Measurements from ENCODE around the gene POLN. TPM values are rescaled to one million over a fixed set of nuclear protein-coding genes. Genes with fewer than 3 reads are reported as not detected.

POLN gene
- total RNA-seq, 1 donor: 4.9 TPM

GRCh38 chr4:2262145-2262943 lies 20.4 kb upstream of the POLN start:
- peak; percentile 99 for DNase-seq (ENCODE audit: low read depth)
- TF ChIP-seq, protein P1, sequence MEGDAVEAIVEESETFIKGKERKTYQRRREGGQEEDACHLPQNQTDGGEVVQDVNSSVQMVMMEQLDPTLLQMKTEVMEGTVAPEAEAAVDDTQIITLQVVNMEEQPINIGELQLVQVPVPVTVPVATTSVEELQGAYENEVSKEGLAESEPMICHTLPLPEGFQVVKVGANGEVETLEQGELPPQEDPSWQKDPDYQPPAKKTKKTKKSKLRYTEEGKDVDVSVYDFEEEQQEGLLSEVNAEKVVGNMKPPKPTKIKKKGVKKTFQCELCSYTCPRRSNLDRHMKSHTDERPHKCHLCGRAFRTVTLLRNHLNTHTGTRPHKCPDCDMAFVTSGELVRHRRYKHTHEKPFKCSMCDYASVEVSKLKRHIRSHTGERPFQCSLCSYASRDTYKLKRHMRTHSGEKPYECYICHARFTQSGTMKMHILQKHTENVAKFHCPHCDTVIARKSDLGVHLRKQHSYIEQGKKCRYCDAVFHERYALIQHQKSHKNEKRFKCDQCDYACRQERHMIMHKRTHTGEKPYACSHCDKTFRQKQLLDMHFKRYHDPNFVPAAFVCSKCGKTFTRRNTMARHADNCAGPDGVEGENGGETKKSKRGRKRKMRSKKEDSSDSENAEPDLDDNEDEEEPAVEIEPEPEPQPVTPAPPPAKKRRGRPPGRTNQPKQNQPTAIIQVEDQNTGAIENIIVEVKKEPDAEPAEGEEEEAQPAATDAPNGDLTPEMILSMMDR (IDR thresholded peaks at IDR 0.05; ENCODE audit: insufficient read depth, low read length): no peak
- peak overlapping the region; percentile 70 for H3K4me3 ChIP-seq (ENCODE audit: low read depth, low read length)

DNA sequence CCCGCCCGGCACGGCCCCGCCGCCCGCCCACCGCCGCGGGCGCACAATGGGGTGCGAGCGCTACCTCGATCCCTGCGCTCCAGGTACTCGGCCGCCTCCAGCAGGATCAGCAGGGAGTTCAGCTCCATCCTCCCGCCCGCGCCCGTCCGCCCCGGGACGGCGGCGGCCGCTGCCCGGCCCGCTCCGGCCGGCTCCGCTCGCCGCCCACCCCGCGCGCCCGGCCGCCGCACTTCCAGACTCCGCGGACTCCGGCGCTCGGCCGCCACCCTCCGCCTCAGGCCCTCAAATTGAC lies 19.9 kb upstream of the POLN start, which contains the start of gene MXD4:
MXD4 (minus strand) TSS at position 257 of the 292 bp plus-strand sequence; CDS start at position 128, 129 bp downstream.
- TF ChIP-seq, protein P1 (IDR thresholded peaks at IDR 0.05; ENCODE audit: insufficient read depth, low read length): no peak
- no peak for DNase-seq (ENCODE audit: low read depth)
- H3K4me3 ChIP-seq (ENCODE audit: low read depth, low read length): peak within 1 kb of the TSS; percentile 82

DNA sequence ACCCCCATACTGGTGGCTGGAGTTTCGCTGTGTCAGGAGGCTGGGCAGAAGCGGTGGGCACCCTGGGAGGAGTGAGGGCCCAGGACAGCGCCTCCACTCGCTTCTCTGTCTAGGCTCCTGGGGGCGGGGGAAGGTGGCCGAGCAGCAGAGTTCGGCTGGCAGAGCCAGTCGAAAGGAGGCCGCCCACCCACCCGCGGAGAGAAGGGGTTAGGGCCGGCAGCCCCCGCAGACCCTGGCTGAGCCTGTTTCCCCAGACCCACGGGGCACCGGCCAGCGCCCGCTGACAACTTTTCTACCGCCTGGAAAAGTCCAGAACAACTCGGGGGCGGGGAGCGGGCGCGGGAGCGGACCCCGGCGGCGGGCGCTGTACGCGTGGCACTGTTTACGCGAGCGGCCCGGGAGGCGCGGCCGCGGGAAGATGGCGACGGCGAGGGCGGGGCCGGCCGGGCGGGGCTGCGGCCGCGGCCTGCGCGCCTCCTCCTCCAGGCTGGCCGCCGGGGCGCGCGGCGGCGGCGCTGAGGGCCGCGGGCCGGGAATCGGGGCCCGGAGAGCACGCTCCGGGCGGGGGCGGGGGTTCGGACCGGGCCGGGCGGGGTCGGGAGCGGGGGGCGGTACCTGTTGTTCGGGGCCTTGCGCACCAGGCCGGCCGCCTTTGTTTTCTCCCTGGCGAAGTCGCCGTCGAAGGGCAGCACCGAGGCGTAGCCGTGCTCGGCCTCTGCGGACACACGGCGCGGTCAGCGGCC lies 19.4 kb upstream of the POLN start:
- TF ChIP-seq, protein P1 (IDR thresholded peaks at IDR 0.05; ENCODE audit: insufficient read depth, low read length): no peak
- DNase-seq (ENCODE audit: low read depth): peak; percentile 30

DNA sequence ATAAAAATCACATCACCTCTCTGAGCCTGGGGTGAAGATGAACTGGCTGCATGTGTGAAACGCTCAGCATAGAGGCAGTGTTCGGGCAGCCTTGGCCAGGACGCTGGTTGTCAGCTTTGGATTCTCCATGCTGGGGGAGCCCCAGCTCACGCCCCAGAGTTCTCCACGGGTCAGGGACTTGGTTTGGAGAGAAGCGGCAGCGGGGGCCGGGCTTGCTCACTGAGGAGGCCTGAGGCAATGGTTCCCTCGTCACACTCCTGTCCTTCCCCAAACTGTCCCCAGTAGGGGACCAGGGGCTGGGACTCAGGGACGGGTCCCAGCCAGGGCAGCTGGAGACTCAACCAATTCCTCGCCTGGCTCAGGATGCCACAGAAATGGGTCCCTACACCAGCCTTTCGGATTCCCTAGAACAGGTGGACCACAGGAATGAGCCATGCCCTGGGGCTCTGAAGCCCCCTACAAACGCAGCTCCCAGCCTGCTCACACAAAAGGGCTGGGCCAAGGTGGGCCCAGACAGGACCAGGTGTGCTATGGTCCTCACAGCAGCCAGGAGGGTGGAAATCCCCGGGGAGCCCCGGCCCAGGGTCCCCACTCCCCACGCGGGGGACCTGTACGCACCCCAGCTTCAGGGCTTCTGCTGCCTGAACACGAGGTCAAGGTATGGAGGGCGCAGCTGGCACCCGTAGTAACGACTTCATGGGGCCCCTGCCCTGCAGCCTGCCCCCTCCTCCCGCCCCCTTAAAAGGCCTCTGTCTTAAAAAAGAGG lies 18.6 kb upstream of the POLN start:
- H3K4me3 ChIP-seq (ENCODE audit: low read depth, low read length): peak overlapping the region; percentile 82
- DNase-seq (ENCODE audit: low read depth): no peak
- TF ChIP-seq, protein P1 (IDR thresholded peaks at IDR 0.05; ENCODE audit: insufficient read depth, low read length): no peak

More for the DNA sequence above, 19.4 kb upstream of the POLN start:
- peak overlapping the region; percentile 82 for H3K4me3 ChIP-seq (ENCODE audit: low read depth, low read length)

- no peak for DNase-seq (ENCODE audit: low read depth)
- H3K4me3 ChIP-seq (ENCODE audit: low read depth, low read length): peak overlapping the region; percentile 82
- TF ChIP-seq, protein P1 (IDR thresholded peaks at IDR 0.05; ENCODE audit: insufficient read depth, low read length): no peak
Measured at GRCh38 chr4:2259541-2260343, 17.8 kb upstream of the POLN start.

DNA sequence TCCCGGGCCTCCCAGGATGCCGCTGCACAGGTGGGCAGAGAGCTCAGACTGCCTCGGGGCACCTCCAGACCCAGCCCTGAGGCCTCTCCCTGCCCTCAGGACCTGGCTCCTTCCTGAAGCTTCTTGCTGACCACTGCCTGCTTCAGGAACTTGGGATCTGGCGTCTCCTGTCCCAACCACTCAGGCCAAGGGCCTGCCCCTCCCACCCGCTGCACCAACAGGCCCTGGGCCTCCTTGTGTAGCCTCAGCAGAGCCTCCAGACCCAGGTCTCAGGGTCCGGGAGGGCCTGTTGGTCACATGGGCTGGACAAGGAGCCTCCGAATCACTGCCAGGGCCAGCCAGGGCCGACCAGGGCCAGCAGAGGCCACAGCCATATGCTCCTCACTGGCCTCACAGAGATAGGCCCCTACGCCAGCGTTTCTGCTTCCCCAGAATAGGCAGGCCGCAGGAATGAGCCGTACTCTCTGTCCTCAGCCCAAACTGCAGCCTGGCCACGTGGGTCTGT lies 17.2 kb upstream of the POLN start:
- TF ChIP-seq, protein P1 (IDR thresholded peaks at IDR 0.05; ENCODE audit: insufficient read depth, low read length): no peak
- H3K4me3 ChIP-seq (ENCODE audit: low read depth, low read length): peak overlapping the region; percentile 82
- DNase-seq (ENCODE audit: low read depth): no peak
